ENCODE data around the gene PSMG4. TPM values are rescaled to one million over a fixed set of nuclear protein-coding genes. Genes with fewer than 3 reads are reported as not detected.
A peak's percentile ranks its signal among the peaks of the same experiment; 100 is the strongest.

PSMG4 gene
- total and polyA plus RNA-seq, 2 of the 8 experiments (the other 6 are each of a cell fraction or from before 2014, with no cell fraction given): 40.6 to 113 TPM

DNA sequence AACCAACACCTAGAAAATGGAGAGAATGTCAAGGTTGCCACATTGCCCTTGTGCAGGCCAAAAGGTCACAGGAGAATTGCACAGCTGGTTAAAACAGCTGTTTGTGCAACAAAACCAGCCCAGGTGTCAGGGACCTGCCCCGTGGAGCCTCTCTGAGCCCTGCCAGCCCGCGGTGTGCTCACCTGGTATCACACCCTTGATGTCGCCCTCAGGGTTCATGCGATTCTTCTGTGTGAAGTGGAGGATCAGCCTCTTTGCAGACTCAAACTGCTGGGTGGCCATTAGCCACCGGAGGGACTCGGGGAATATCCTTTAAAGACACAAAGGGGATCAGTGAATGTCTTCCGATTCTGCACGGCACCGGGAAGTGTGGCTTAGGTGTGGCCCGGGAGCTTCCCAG, 39.2 kb downstream of the PSMG4 start:
- Histone ChIP-seq H2BK15ac (ENCODE audit: low read length) (no peak overlapping the region), H3K36me3 (ENCODE audit: control insufficient read depth in 2 of 4, insufficient read depth in 4 of 4, low read length in 3 of 4) (no peaks in the 10 kb centered on the region; a peak in 1 of 8 replicates), H4K91ac (replicated peaks; ENCODE audit: insufficient read length, low read length) (no peak overlapping the region), H3K79me2 (ENCODE audit: control insufficient read depth in 1 of 2, insufficient read depth in 2 of 2, low read length in 2 of 2) (no peaks in the 10 kb centered on the region), H3K79me1 (ENCODE audit: low read depth, low read length) (no peaks in the 10 kb centered on the region), H3K27me3 (replicated peaks in 1 of 4; ENCODE audit: control insufficient read depth in 3 of 4, extremely low read depth in 1 of 4, insufficient read depth in 3 of 4, low read length in 3 of 4) (no peaks in the 10 kb centered on the region), H3K27ac (ENCODE audit: low read depth, low read length) (no peak overlapping the region), H3K56ac (replicated peaks; ENCODE audit: insufficient read length, low read depth, low read length) (no peak overlapping the region), H4K8ac (ENCODE audit: extremely low read depth, insufficient read depth, low read length) (no peak overlapping the region), H3K9ac (replicated peaks in 1 of 4; ENCODE audit: extremely low read depth in 1 of 4, low read depth in 3 of 4, low read length in 3 of 4) (no peak overlapping the region), H3K4me1 (replicated peaks in 1 of 4; ENCODE audit: control insufficient read depth in 3 of 4, insufficient read depth in 4 of 4, low read length in 3 of 4) (no peaks in the 10 kb centered on the region), H3K4me2 (ENCODE audit: insufficient read depth in 1 of 2, low read depth in 2 of 2, low read length in 2 of 2) (no peak overlapping the region), H2AFZ (ENCODE audit: low read length) (no peak overlapping the region), H3K4ac (replicated peaks; ENCODE audit: insufficient read length, low read depth, low read length) (no peak overlapping the region), H4K5ac (ENCODE audit: insufficient read length, low read depth, low read length) (no peak overlapping the region), H2BK5ac (ENCODE audit: low read depth, low read length) (no peak overlapping the region), H2BK12ac (ENCODE audit: low read depth, low read length) (no peak overlapping the region; the same call in 1 of the 2 replicates), H2BK20ac (ENCODE audit: low read length) (no peak overlapping the region), H3K23me2 (ENCODE audit: low read depth, low read length) (no peaks in the 10 kb centered on the region), H3K18ac (ENCODE audit: extremely low read depth, low read length) (no peak overlapping the region), H2AK5ac (ENCODE audit: low read depth, low read length) (no peak overlapping the region), H3K14ac (ENCODE audit: insufficient read length) (no peak overlapping the region), H3K9me3 (ENCODE audit: insufficient read depth in 2 of 2, low read depth in 1 of 2, low read length in 1 of 2) (no peaks in the 10 kb centered on the region), H3K4me3 (ENCODE audit: extremely low read depth in 1 of 4, insufficient read depth in 2 of 4, low read depth in 3 of 4, low read length in 4 of 4) (no peak overlapping the region), H4K20me1 (replicated peaks in 1 of 2; ENCODE audit: control insufficient read depth in 1 of 2, insufficient read depth in 2 of 2, low read length in 2 of 2) (no peaks in the 10 kb centered on the region), H2BK120ac (replicated peaks; ENCODE audit: low read depth, low read length) (no peak overlapping the region), H3K23ac (ENCODE audit: insufficient read length) (no peak overlapping the region)
- DNase-seq (ENCODE audit: low read depth in 1 of 2, low spot score in 2 of 2) (no peak), FAIRE-seq (no peak)
- ChIA-PET POLR2A (ENCODE audit: partially characterized antibody) (interaction anchor here (1.0 to 1.1 kb wide), 2 partner anchors 16 to 25 kb away, joined by 3 read pairs; no protein-coding TSS in a partner anchor), CTCF (ENCODE audit: partially characterized antibody) (interaction anchor here (1.0 to 6.0 kb wide), 9 partner anchors 8 to 239 kb away, joined by 3 to 35 read pairs (median 7); no protein-coding TSS in a partner anchor)
- 90% methylated on average over 11 of the region's 11 CpGs; no CpG with 5 or more reads in 1 of the 2 experiments for WGBS, 2 experiments (ENCODE audit: extremely low coverage in 1 of 2, insufficient coverage in 1 of 2, insufficient read length in 1 of 2, insufficient replicate concordance in 2 of 2, low coverage in 1 of 2, low lambda C conversion rate in 2 of 2, missing lambda C conversion rate in 1 of 2)
- no peak for TF ChIP-seq RXRA (IDR thresholded peaks at IDR 0.05; ENCODE audit: insufficient read depth, low read depth, low read length)
- TF ChIP-seq, protein P1, sequence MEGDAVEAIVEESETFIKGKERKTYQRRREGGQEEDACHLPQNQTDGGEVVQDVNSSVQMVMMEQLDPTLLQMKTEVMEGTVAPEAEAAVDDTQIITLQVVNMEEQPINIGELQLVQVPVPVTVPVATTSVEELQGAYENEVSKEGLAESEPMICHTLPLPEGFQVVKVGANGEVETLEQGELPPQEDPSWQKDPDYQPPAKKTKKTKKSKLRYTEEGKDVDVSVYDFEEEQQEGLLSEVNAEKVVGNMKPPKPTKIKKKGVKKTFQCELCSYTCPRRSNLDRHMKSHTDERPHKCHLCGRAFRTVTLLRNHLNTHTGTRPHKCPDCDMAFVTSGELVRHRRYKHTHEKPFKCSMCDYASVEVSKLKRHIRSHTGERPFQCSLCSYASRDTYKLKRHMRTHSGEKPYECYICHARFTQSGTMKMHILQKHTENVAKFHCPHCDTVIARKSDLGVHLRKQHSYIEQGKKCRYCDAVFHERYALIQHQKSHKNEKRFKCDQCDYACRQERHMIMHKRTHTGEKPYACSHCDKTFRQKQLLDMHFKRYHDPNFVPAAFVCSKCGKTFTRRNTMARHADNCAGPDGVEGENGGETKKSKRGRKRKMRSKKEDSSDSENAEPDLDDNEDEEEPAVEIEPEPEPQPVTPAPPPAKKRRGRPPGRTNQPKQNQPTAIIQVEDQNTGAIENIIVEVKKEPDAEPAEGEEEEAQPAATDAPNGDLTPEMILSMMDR (IDR thresholded peaks at IDR 0.05; ENCODE audit: control extremely low read depth in 1 of 3, insufficient read depth in 1 of 3, low read depth in 1 of 3, low read length in 3 of 3): peak in 1 of 3 experiments; percentile 0; a peak in 1 of 4 replicates
- peak; percentile 21 to 36; a peak in 2 of 4 replicates for TF ChIP-seq RAD21 (IDR thresholded peaks at IDR 0.05 in 1 of 2, conservative IDR thresholded peaks at IDR 0.05 in 1 of 2; ENCODE audit: low read depth in 2 of 2, low read length in 2 of 2)
- no peak for TF ChIP-seq POU5F1 (IDR thresholded peaks at IDR 0.05; ENCODE audit: low read depth, low read length)
- TF ChIP-seq JUND (IDR thresholded peaks at IDR 0.05; ENCODE audit: low read length): no peak

All from H1 (cell line).